ENCODE measurements around the gene TNFRSF1A.

The TNFRSF1A gene

DNA sequence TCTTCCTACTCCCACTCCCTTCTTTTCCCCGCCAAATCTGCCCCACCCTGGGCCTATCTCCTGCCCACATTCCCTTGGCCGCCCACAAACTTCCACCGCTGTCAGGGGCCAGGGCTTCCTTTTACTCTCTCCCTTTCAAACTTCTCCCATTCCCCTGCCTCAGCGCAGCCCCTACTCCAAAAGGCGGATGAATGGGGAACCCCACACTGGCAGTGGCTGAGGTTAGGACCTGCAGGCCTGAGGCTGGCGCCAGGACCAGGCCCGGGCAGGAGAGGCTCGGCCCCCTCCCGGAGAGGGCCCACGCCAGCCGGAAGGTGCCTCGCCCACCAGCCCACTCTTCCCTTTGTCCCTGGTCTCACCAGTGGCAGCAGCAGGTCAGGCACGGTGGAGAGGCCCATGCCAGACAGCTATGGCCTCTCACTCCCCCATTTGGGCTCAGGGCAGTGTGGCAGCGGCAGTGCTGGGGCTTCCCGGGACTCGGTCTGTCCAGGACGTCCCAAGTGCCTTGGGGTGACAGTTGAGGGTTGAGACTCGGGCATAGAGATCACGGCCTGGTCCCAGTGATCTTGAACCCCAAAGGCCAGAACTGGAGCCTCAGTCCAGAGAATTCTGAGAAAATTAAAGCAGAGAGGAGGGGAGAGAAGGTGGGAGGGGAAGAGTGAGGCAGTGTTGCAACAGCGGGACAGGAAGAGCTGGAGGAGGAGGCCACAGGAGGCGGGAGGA, at the start of gene TNFRSF1A:
Gene TNFRSF1A, minus strand, starts transcription at position 660 of the 723 bp plus-strand sequence. Its CDS starts 262 bp downstream, at position 398.
- DNase-seq (ENCODE audit: low read depth in 1 of 2, low spot score in 1 of 2): no peak

DNA sequence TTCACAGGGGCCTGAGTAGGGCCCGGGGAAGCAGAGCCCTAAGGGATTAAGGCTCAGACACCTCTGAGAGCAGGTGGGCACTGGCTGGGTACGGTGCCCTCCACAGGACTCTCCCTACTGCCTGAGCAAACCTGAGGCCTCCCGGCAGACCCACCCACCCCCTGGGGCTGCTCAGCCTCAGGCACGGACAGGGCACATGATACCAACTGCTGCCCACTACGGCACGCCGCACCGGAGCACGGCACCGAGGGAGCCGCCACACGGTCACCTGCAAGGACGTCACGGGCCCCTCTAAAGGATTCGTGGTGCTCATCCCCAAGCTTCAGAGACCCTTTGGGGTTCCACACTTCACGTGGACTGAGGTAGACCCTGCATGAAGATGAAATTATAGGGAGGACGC, 49.1 kb upstream of the TNFRSF1A start:
- no peak for DNase-seq (ENCODE audit: low read depth in 1 of 2, low spot score in 1 of 2)

DNA sequence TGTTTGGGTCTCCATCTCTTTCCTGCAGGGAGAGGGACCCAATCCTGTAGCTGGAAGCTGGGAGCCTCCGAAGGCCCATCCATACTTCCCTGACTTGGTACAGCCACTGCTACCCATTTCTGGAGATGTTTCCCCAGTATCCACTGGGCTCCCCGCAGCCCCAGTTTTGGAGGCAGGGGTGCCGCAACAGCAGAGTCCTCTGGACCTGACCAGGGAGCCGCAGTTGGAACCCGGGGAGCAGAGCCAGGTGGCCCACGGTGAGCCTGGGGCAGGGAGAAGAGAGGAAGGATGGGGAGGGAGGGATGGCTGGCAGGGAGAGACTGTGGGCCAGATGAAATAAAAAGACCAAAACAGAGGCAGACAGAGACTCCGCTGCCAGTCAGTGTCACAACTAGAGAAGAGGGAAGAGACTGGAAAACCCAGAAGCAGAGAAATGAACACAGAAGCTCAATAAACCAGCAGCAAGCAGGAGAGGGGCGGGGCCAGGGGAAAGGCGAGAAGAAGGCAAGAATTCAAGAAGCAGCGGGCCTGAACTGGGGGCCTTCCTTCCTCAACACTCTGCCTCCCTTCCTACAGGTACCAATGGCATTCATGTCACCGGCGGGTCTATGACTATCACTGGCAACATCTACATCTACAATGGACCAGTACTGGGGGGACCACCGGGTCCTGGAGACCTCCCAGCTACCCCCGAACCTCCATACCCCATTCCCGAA, 48.4 kb upstream of the TNFRSF1A start:
- DNase-seq (ENCODE audit: low read depth in 1 of 2, low spot score in 1 of 2): no peak

DNA sequence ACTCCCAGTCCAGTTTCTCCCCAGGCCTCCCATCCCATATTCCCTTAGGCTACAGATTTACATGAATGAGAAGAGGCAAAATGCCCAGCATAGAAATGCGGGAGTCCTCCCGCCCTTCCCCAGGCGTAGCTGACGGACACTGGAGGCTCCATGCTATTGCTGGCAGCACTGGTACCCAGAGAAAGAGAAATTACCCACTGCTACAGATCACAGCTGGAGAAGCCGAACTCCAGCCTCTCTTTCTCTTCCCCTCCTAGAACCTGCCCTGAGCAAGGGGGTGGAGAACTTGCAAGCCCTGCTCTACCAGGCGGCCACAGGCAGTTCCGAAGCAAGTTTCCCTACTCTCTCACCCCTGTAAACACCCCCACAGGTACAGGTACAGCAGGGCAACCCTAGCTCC, 45.7 kb upstream of the TNFRSF1A start:
- DNase-seq (ENCODE audit: low read depth in 1 of 2, low spot score in 1 of 2): no peak

DNA sequence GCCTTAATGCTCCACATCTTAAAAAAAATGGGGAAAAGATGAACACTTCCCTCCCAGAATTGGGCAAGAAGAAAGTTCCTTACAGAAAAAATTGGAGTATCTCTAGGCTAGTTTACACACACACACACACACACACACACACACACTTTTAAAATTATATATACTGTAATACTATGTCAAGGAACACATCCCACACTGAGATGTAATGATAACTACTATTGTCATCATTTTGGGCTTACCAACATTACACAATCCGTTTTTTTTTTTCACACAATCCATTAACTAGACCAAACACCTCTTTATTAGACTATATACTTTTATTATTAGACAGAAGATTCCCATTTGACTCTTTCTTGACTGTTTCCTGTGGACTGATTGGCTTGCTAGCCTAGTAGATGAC, 44.6 kb upstream of the TNFRSF1A start:
- DNase-seq (ENCODE audit: low read depth in 1 of 2, low spot score in 1 of 2): no peak

DNA sequence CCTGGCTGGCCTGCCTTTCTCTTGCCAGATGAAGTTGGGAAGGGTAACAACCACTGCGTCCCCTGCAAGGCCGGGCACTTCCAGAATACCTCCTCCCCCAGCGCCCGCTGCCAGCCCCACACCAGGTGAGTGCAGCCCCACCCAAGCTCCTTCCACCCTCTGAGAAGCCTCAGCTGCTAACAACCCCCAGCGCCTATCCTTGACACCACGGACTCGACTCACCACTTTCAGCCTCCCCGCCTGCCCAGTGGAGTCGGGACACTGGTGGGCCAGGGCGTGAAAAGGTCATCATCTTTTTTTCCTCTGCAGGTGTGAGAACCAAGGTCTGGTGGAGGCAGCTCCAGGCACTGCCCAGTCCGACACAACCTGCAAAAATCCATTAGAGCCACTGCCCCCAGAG, 44.2 kb upstream of the TNFRSF1A start:
- DNase-seq (ENCODE audit: low read depth in 1 of 2, low spot score in 1 of 2): no peak

DNA sequence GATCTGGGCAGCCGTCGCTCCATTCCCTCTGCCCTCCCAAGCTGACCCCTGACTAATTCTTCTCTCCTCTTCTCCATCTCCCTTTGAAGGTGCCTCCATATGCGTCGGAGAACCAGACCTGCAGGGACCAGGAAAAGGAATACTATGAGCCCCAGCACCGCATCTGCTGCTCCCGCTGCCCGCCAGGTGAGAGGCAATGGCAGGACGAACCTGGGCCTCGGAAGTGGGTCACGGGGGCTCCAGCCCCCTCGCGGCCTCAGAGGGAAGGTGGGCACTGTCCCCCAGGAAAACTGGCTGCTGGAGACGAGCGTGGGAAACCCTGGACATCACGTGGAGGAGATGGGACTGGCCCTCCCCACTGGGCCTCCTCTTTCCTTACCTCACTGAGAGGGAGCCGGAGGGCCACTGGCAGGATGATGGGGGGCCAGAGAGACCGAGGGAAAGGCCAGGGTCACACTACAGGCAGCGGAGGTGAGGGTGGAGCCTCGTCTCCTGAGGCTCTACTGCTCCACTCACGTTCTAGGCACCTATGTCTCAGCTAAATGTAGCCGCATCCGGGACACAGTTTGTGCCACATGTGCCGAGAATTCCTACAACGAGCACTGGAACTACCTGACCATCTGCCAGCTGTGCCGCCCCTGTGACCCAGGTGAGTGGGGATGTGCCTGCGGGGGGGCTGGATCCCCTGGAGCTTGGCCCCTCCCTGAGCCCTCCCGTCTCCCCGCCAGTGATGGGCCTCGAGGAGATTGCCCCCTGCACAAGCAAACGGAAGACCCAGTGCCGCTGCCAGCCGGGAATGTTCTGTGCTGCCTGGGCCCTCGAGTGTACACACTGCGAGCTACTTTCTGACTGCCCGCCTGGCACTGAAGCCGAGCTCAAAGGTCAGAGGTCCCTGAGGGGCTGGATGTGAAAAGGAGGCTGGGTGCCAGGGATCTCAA, 42.9 kb upstream of the TNFRSF1A start:
- no peak for DNase-seq (ENCODE audit: low read depth in 1 of 2, low spot score in 1 of 2)

DNA sequence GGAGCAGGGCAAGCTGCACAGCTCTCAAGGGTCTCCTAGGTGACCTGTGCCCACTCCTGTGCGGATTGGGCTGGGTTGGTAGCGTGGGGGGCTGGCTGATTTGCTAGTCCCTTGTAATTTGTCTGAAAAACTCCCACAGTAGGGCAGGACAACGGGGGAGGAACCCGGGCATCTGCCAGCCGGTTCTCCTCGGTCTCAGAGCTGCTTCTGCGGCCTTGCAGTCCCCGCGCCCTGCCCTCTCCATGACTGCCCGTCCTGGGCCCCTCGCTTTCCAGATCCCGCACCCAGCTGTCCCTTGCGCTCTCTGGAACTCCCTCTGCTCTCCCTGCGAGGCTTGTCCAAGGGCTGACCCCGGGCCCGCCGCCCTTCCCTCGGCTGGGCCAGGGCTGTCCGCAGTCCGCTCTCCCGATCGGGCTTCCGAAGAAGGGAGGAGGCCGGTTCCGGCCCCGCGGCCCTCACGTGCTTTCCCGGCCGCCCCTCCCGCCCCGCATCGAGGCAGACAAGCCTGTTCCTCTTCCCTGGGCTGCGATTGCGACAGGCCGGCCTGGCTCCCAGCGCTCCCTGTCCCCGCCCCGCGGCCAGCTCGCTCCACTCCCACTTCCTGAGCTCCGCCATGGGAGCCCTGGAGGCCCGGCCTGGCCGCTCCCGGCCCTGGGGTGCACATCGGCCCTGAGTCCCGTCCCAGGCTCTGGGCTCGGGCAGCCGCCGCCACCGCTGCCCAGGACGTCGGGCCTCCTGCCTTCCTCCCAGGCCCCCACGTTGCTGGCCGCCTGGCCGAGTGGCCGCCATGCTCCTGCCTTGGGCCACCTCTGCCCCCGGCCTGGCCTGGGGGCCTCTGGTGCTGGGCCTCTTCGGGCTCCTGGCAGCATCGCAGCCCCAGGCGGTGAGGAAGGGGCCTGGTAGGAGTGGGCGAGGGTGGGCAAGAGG, 42.0 kb upstream of the TNFRSF1A start, which contains the start of gene LTBR:
Gene LTBR, plus strand, starts transcription at position 591 of the 927 bp plus-strand sequence. Its CDS starts 197 bp downstream, at position 788.
- DNase-seq (ENCODE audit: low read depth in 1 of 2, low spot score in 1 of 2): no peak

DNA sequence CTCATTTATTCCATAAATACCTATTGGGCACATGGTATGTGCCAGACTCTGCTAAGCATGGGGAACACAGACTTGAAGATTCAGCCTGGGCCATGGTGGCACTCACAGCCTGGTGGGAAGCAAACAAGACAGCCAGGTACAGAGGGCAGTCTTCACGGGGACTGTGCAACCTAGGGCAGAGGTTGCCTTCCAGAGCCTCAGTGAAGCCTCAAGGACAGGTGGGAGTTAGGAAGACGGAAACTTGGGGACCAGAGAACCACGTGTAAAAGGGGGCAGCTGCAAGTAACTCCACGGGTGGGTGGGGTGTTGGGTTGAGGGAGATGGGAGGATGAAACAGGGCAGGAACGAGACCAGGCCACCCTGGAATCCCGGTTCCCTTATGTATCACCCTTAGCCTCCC, 41.1 kb upstream of the TNFRSF1A start:
- no peak for DNase-seq (ENCODE audit: low read depth in 1 of 2, low spot score in 1 of 2)

DNA sequence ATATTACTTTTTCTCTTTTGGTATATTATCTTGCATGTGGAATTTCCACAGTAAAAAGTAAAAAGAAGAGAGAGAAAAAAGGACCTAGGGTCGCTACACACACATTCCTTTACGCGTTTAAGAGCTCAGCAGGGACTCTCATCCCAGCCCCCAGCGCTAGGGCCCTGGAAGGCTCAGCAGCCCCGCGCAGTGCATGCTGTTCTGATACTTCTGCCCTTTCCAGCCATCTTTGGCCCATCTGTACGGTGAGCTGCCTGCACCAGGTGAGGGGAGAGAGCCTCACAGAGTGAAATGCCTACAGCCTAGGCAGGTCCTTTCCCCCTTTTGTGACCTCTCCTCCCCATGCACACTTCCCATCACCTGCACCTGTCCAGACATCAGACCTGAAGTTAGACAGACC, 40.5 kb upstream of the TNFRSF1A start:
- no peak for DNase-seq (ENCODE audit: low read depth in 1 of 2, low spot score in 1 of 2)

DNA sequence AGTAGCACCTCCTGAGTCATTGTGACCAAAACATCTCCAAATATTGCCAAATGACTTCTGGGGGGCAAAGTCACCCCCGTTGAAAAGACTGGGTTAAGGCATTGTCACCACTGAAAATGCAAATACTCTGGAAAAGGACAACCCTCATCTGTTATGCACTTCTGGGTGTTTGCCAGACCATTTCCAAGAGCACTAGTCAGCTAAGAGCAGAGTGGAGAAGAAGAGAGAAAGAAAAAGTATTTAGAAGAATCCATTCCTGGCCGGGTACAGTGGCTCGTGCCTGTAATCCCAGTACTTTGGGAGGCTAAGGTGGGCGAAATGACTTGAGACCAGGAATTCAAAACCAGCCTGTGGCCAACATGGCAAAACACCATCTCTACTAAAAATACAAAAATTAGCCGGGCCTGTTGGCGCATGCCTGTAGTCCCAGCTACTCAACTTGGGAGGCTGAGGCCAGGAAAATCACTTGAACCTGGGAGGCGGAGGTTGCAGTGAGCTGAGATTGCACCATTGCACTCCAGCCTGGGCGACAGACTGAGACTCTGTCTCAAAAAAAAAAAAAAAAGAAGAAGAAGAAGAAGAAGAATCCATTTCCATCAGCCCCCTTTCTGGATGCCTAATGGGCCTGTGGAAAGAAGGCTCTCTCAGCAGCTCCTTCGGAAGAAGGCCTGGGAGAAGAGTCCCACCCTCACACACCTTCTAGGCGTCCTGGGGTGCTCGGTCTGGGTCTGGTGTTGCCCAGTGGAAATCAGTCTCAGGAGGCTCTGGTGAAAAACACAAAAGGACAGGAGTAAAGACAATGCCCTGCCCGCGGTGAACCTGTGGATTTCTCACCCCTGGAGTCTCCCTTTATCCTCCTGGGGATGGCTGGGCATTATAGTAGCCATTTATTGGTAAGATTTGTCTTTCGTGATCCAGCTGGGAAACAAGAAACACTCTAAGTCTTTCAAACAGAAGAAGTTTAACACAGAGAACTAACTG, 38.6 kb upstream of the TNFRSF1A start:
- DNase-seq (ENCODE audit: low read depth in 1 of 2, low spot score in 1 of 2): no peak

DNA sequence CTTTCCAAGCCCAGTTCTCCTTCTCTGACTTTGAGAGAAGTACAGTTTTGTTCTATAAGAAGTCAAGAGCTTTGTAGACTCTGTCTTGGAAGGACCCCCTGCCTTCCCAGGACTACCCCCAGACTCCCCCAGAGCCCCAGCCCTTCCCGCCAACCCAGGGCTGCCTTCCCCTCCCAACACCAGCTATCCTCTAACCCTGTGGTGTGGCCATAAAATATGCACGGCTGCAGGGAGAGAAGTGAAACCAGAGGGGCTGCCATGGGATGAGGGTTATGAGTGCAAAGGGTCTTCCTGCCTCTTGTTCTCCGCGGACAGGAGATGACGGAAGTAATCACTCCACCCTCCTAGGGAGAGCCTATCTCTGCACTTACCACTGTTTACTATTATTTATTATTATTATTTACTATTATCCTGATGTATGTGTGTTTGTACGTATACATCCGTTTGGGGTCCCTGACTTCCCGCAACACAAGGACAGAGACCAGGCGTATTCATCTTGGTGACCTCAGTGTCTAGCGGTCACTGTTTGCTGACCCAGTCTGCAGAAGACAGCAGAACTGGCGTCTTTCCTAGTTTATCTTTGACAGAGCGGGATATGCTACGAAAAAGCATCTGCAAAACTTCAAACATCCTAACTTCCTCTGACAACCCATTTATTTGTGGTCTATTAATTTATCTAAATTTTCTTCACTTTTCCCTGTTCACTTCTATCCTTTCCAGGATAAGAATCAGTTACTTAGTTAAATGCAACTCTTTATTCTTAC, 37.0 kb upstream of the TNFRSF1A start:
- no peak for DNase-seq (ENCODE audit: low read depth in 1 of 2, low spot score in 1 of 2)

DNA sequence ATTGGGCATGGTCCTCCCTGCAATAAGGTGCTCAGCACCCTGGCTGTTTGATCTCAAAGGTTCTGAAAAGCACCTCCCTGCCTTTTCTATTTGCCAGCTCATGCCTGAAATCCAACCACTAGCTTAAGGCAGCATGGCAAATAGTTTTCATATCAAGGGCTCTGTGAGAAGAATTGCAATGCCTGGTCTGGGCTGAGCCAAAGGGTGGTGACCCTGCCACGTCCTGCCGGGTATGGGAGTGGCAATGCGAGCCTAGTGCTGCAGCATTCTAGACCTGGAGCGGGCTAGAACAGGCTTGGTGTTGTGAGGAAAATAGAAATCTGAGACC, 35.8 kb upstream of the TNFRSF1A start:
- no peak for DNase-seq (ENCODE audit: low read depth in 1 of 2, low spot score in 1 of 2)

DNA sequence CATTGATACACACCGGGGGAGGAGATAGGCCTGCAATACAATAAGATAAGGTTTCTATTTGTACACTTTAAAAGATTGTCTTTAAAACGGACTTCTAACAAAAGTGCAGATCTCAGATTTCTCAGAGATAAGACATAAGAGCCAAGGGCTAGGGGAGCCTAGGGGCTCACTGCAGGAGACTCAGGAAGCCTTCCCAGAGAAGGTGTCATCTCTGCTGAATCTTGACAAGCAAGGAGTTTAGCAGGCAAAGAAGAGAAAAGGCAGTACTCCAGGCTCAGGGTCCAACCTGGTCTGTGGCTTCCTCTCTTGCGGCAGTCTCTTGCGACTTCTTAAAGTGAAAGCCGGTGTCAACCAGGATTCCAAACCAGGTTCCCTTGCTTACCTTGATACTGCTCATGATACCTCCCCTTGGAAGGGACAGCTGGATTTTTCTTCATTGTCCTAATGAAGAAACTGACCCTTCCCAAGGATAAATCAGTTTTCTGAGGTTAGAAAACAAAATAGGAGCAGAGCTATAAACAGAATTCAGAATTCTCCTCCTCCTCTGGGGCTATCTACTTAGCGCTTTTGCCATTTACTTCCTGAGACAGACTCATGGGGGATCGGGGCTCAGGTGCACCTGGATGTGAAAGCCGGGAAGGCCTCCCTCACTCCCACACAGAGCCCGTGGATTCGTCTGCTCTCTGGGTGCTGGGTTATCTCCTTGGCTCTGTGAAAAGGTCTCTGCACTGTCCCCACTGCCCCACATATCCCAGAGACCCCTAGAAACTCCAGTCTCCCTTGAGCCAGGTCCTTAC, 35.2 kb upstream of the TNFRSF1A start:
- no peak for DNase-seq (ENCODE audit: low read depth in 1 of 2, low spot score in 1 of 2)

DNA sequence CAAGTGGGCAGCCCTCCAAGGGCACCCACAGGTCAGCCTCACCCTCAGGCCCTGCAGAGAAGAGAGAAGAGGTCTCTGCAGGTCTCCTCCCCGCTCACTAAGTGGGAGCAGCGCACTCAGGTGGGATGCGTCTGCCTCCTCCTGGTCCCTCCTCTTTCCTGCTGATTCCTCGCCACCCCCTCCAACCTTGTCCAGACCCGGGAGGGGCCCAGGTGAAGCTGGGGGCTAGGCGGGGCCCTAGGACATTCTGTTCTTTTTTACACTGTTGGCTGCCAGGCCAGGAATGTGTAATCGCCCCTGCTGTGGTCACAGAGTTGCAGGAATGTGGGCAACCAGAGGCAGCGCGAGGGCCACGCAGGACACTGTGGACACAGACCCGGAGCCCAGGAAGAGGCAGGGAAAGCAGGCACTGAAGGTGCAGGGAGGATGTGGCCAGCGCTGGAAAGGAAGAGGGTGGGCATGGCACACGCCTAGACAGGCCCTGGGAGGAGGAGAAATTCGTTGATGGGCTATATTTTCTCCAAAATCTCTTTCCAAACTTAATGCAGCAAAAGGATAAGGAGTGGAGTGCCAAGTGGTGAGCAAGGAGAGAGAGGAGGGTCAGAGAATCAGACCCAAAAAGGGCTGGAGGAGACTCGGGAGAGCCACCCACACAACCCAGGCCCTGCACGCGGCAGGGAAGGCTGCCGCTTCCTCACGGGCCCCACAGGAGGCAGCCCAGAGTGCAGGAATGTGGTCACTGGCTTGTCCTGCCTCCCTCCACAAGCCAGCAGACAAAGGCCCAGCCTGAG, 34.4 kb upstream of the TNFRSF1A start:
- no peak for DNase-seq (ENCODE audit: low read depth in 1 of 2, low spot score in 1 of 2)

DNA sequence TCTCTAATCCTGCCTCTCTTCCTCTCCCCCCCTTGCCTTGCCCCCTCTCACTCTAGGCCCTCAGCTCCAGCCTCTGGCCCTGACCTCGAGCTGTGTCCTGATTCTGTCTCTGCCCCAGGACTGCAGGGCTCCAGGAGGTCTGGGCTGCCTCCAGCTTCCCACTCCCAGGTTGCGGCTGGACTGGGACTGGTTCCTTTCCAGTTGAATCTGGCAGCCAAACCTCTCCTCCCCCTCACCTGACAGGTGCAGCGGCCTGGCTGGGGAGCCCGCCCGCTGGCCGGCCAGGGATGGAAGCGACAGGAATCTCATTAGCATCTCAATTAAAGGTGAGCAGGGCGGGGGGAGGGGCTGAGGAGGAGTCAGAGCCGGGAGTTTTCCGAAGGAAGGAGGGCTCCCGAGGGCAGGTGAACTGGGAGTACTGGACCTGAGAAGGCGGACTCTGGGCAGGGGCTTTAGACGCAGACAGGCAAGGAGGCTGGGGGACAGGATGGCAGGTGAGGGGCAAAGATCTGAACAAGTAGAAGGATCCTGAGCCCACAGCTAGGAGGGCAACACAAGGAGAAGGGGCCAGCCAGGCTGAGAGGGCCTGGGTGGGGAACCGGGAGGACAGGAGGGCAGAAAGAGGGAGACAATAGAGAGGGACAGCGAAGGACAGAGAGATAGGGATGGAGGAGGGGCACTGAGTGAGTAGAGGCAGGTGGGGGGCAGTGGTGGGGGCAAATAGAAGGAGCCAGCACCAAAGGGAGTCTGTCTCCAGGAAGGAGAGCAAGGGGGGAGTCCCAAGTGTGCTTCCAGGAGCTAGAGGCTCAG, 33.6 kb upstream of the TNFRSF1A start, which contains the start of gene SCNN1A:
Gene SCNN1A, minus strand, starts transcription at position 295 of the 810 bp plus-strand sequence. CDS start 780 bp downstream, outside the sequence.
- no peak for DNase-seq (ENCODE audit: low read depth in 1 of 2, low spot score in 1 of 2)

Data from activated T-helper 1 cell treated with anti-CD3 and anti-CD28 coated beads, Interleukin-2, amount 50 U/mL, for 16 hours (primary cell).